CD14-positive monocyte (primary cell): ENCODE results near the gene ERBB4. TPM values are rescaled to one million over a fixed set of nuclear protein-coding genes. Genes with fewer than 3 reads are reported as not detected.

Experiments
- DNase-seq, 3 donors: peaks; one replicate each; pipeline ENCODE4 v3.0.0-alpha.2; 2011 to 2022
- H2AFZ ChIP-seq: 2 replicates; pipeline ENCODE4 v1.6.0; 2012; ENCODE audit warnings: mild to moderate bottlenecking, low read depth, low read length, inconsistent platforms; ENCODE audit not compliant: insufficient read depth, poor library complexity, severe bottlenecking
- H3K27ac ChIP-seq, 2 donors: 1 replicate in 1 of 2; 2 replicates in 1 of 2; pipeline ENCODE4 v1.5.1; 2012 to 2013; ENCODE audit warnings: low read length in 2 of 2, control low read depth in 1 of 2, inconsistent platforms in 1 of 2, low read depth in 1 of 2, mild to moderate bottlenecking in 1 of 2
- H3K27me3 ChIP-seq, 2 donors: one replicate each; pipeline versions ENCODE4 v1.6.0 to v1.6.1; 2011 to 2013; ENCODE audit warnings: low read length in 2 of 2; ENCODE audit not compliant: control insufficient read depth in 2 of 2, insufficient read depth in 2 of 2
- H3K36me3 ChIP-seq, 2 donors: replicated peaks in 1 of 2; 1 replicate in 1 of 2; 2 replicates in 1 of 2; pipeline versions ENCODE4 v1.5.1 to v1.6.1; 2012 to 2013; ENCODE audit warnings: low read length in 2 of 2, control low read depth in 1 of 2, inconsistent platforms in 1 of 2, mild to moderate bottlenecking in 1 of 2; ENCODE audit not compliant: insufficient read depth in 2 of 2, control insufficient read depth in 1 of 2
- H3K4me1 ChIP-seq, 2 donors: 1 replicate in 1 of 2; 2 replicates in 1 of 2; pipeline versions ENCODE4 v1.5.1 to v1.6.1; 2012 to 2013; ENCODE audit warnings: low read length in 2 of 2, control low read depth in 1 of 2, inconsistent platforms in 1 of 2, mild to moderate bottlenecking in 1 of 2, moderate library complexity in 1 of 2; ENCODE audit not compliant: insufficient read depth in 2 of 2, control insufficient read depth in 1 of 2
- H3K4me2 ChIP-seq: replicated peaks from 2 replicates; pipeline ENCODE3; 2012; ENCODE audit warnings: low read length, moderate library complexity, mild to moderate bottlenecking; ENCODE audit not compliant: poor library complexity, severe bottlenecking; ENCODE audit errors: extremely low read depth
- H3K4me3 ChIP-seq, 3 experiments: fragments of 200-600 bp in 1 of 3; sonication (generic) in 1 of 3; replicated peaks in 1 of 3; 1 replicate in 2 of 3; 2 replicates in 1 of 3; pipeline ENCODE4 v1.5.1; 2011 to 2013; ENCODE audit warnings: low read length in 3 of 3, mild to moderate bottlenecking in 3 of 3, control low read depth in 2 of 3, low read depth in 2 of 3, inconsistent platforms in 1 of 3, moderate library complexity in 1 of 3
- H3K79me2 ChIP-seq: 2 replicates; pipeline ENCODE4 v1.6.0; 2012; ENCODE audit warnings: mild to moderate bottlenecking, control low read depth, inconsistent platforms, low read length, moderate library complexity; ENCODE audit not compliant: insufficient read depth
- H3K9ac ChIP-seq: 2 replicates; pipeline ENCODE4 v1.6.0; 2017; ENCODE audit warnings: low read length, mild to moderate bottlenecking; ENCODE audit not compliant: insufficient read depth, poor library complexity, severe bottlenecking
- H3K9me3 ChIP-seq, 2 donors: replicated peaks in 1 of 2; 1 replicate in 1 of 2; 2 replicates in 1 of 2; pipeline versions ENCODE4 v1.5.1 to v1.6.1; 2012 to 2013; ENCODE audit warnings: low read length in 2 of 2, control low read depth in 1 of 2; ENCODE audit not compliant: control insufficient read depth in 1 of 2, insufficient read depth in 1 of 2
- H4K20me1 ChIP-seq: 2 replicates; pipeline ENCODE4 v1.6.0; 2012; ENCODE audit warnings: mild to moderate bottlenecking, low read length, control low read depth, moderate library complexity; ENCODE audit not compliant: insufficient read depth
- H3K27ac Mint-ChIP-seq, 7 donors: one replicate each; pipeline ENCODE4 v1.8.0; 2020; ENCODE audit warnings: mild to moderate bottlenecking in 7 of 7, mixed read lengths in 7 of 7, moderate library complexity in 6 of 7, inconsistent platforms in 2 of 7
- H3K27me3 Mint-ChIP-seq, 3 donors: one replicate each; pipeline ENCODE4 v1.8.0; 2021 to 2022; ENCODE audit warnings: low read depth in 3 of 3, mild to moderate bottlenecking in 3 of 3, mixed read lengths in 3 of 3, moderate library complexity in 3 of 3, inconsistent platforms in 1 of 3
- H3K36me3 Mint-ChIP-seq, 2 donors: one replicate each; pipeline ENCODE4 v1.8.0; 2020; ENCODE audit warnings: mixed read lengths in 2 of 2, inconsistent platforms in 1 of 2, mild to moderate bottlenecking in 1 of 2
- H3K4me1 Mint-ChIP-seq: one replicate; pipeline ENCODE4 v1.8.0; 2020; ENCODE audit warnings: mild to moderate bottlenecking, mixed read lengths
- H3K4me3 Mint-ChIP-seq, 2 donors: one replicate each; pipeline ENCODE4 v1.8.0; 2020; ENCODE audit warnings: mild to moderate bottlenecking in 2 of 2, mixed read lengths in 2 of 2, moderate library complexity in 1 of 2
- H3K9me3 Mint-ChIP-seq, 7 donors: one replicate each; pipeline ENCODE4 v1.8.0; 2020 to 2022; ENCODE audit warnings: mixed read lengths in 7 of 7, mild to moderate bottlenecking in 6 of 7, moderate library complexity in 6 of 7, inconsistent platforms in 2 of 7
- WGBS: methylation state at CpG from one replicate; pipeline ENCODE4 v1.1.5; 2013; ENCODE audit warnings: missing lambda C conversion rate; ENCODE audit not compliant: insufficient coverage; 5-methylcytosine and 5-hydroxymethylcytosine counted together
- intact Hi-C, 2 donors: fragments of 100-400 bp; cut with micrococcal nuclease; formaldehyde crosslinking; loops; one replicate each; pipeline versions ENCODE4 v1.15.0 to v1.15.1; 2023
- polyA plus RNA-seq, 3 donors: library from polyadenylated mRNA; depleted of rRNA in 1 of 3; unstranded in 2 of 3; stranded (reverse) in 1 of 3; fragments of 300-500 nt in 2 of 3; fragments of >200 nt in 1 of 3; fragmentation: Illumina TruSeq in 2 of 3; gene quantifications; 1 replicate in 2 of 3; 2 replicates in 1 of 3; pipeline ENCODE4 v1.2.3, GENCODE V29; 2012 to 2021
- TF ChIP-seq, protein P1 (sequence below): fragments of 200-600 bp; IDR thresholded peaks from one replicate; pipeline ENCODE4 v1.8.0; 2022; ENCODE audit warnings: antibody characterized with exemption, mild to moderate bottlenecking

ERBB4 gene
- polyA plus RNA-seq, 3 donors, result not detected

DNA sequence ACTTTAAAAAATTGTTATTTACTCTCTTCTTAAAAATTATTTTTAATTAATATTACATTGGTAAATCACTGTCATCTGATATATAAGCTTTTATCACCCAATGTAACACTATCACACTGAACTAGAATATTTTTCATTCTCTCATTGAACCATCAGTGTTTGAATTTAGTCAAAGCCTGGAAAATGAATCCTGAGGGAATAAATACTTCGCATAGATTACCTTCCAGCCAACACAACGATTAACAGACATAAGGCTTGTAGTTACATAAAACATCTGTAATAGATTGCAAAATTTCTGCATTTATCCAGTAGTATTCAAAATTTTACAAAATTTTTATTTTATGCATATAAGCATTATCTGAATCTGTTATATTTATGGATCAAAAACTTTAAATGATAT, 314.9 kb downstream of the ERBB4 start:
- no peak overlapping the region for H3K27ac ChIP-seq
- TF ChIP-seq, protein P1, sequence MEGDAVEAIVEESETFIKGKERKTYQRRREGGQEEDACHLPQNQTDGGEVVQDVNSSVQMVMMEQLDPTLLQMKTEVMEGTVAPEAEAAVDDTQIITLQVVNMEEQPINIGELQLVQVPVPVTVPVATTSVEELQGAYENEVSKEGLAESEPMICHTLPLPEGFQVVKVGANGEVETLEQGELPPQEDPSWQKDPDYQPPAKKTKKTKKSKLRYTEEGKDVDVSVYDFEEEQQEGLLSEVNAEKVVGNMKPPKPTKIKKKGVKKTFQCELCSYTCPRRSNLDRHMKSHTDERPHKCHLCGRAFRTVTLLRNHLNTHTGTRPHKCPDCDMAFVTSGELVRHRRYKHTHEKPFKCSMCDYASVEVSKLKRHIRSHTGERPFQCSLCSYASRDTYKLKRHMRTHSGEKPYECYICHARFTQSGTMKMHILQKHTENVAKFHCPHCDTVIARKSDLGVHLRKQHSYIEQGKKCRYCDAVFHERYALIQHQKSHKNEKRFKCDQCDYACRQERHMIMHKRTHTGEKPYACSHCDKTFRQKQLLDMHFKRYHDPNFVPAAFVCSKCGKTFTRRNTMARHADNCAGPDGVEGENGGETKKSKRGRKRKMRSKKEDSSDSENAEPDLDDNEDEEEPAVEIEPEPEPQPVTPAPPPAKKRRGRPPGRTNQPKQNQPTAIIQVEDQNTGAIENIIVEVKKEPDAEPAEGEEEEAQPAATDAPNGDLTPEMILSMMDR, result no peak
- WGBS, result no CpG with 5 or more reads among the region's 2 CpGs
- Mint-ChIP-seq H3K4me1 (no peaks in the 10 kb centered on the region), H3K9me3 (no peaks in the 10 kb centered on the region), H3K27ac (no peak overlapping the region), H3K4me3 (no peak overlapping the region), H3K36me3 (no peaks in the 10 kb centered on the region), H3K27me3 (peaks cover 0 to 1% (median 0%) of the 10 kb centered on the region in 3 donors)
- no peak for DNase-seq
- H3K4me1 ChIP-seq, result no peaks in the 10 kb centered on the region
- no peak overlapping the region for H3K9ac ChIP-seq
- no peaks in the 10 kb centered on the region for H3K27me3 ChIP-seq
- H3K4me3 ChIP-seq, result no peak overlapping the region
- H3K36me3 ChIP-seq, result no peaks in the 10 kb centered on the region
- intact Hi-C loops, result no loop called here
- H3K79me2 ChIP-seq, result no peaks in the 10 kb centered on the region
- H3K4me2 ChIP-seq, result no peak overlapping the region
- no peaks in the 10 kb centered on the region for H3K9me3 ChIP-seq
- H2AFZ ChIP-seq, result no peak overlapping the region
- no peaks in the 10 kb centered on the region for H4K20me1 ChIP-seq

DNA sequence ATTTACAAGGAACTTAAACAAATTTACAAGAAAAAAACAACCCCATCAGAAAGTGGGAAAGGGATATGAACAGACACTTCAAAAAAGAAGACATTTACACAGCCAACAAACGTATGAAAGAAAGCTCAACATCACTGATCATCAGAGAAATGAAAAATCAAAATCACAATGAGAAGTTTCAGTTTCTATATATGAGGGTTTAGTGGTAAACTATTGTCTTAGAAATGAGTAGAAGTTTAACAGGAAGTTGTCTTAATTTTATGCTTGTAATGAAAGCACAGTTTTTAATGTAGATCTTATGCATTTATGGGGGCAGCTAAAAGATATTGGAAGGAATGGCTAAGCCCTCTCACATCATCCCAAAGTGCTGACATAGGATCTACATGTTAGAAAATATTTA, 325.4 kb downstream of the ERBB4 start:
- intact Hi-C loops, result no loop called here
- no peaks in the 10 kb centered on the region for H3K36me3 ChIP-seq
- Mint-ChIP-seq H3K27me3 (peaks cover 0 to 2% (median 0%) of the 10 kb centered on the region in 3 donors), H3K9me3 (no peaks in the 10 kb centered on the region), H3K4me3 (no peak overlapping the region), H3K4me1 (no peaks in the 10 kb centered on the region), H3K27ac (no peak overlapping the region), H3K36me3 (no peaks in the 10 kb centered on the region)
- no CpG with 5 or more reads among the region's 1 CpG for WGBS
- TF ChIP-seq, protein P1, result no peak
- no peaks in the 10 kb centered on the region for H4K20me1 ChIP-seq
- no peak overlapping the region for H3K9ac ChIP-seq
- no peak overlapping the region for H3K4me2 ChIP-seq
- H2AFZ ChIP-seq, result no peak overlapping the region
- H3K4me3 ChIP-seq, result no peak overlapping the region
- no peaks in the 10 kb centered on the region for H3K4me1 ChIP-seq
- no peaks in the 10 kb centered on the region for H3K27me3 ChIP-seq
- no peaks in the 10 kb centered on the region for H3K9me3 ChIP-seq
- no peak overlapping the region for H3K27ac ChIP-seq
- no peak for DNase-seq
- H3K79me2 ChIP-seq, result no peaks in the 10 kb centered on the region
